H9 (cell line): ENCODE measurements around the gene CASTOR1. TPM values are rescaled to one million over a fixed set of nuclear protein-coding genes. Genes with fewer than 3 reads are reported as not detected.
A peak's percentile ranks its signal among the peaks of the same experiment; 100 is the strongest.

Source experiments
- DNase-seq: peaks from one replicate; pipeline ENCODE4 v3.0.0-alpha.2; 2017
- H2AFZ ChIP-seq: one replicate; pipeline ENCODE4 v1.6.1; 2013; ENCODE audit warnings: mild to moderate bottlenecking, low read length, control low read depth, moderate library complexity
- H2AK5ac ChIP-seq: 2 replicates; pipeline ENCODE4 v1.6.1; 2013; ENCODE audit warnings: low read length, control low read depth, mixed read lengths; ENCODE audit not compliant: insufficient read length
- H2BK120ac ChIP-seq: one replicate; pipeline ENCODE4 v1.6.1; 2013; ENCODE audit warnings: low read depth, mild to moderate bottlenecking, low read length, control low read depth, inconsistent platforms; ENCODE audit not compliant: poor library complexity, severe bottlenecking
- H2BK12ac ChIP-seq: 2 replicates; pipeline ENCODE4 v1.6.1; 2013; ENCODE audit warnings: low read length, control low read depth, mixed read lengths, low read depth; ENCODE audit not compliant: insufficient read length
- H2BK15ac ChIP-seq: 2 replicates; pipeline ENCODE4 v1.6.1; 2013; ENCODE audit warnings: low read depth, low read length, control low read depth
- H2BK20ac ChIP-seq: one replicate; pipeline ENCODE4 v1.6.1; 2013; ENCODE audit warnings: low read depth, mild to moderate bottlenecking, low read length, control low read depth, inconsistent platforms; ENCODE audit not compliant: poor library complexity, severe bottlenecking
- H2BK5ac ChIP-seq: 2 replicates; pipeline ENCODE4 v1.6.1; 2013; ENCODE audit warnings: low read length, control low read depth, mixed read lengths; ENCODE audit not compliant: insufficient read length
- H3K14ac ChIP-seq: 2 replicates; pipeline ENCODE4 v1.6.1; 2013; ENCODE audit warnings: low read length, control low read depth; ENCODE audit not compliant: insufficient read depth
- H3K18ac ChIP-seq: 2 replicates; pipeline ENCODE4 v1.6.1; 2013; ENCODE audit warnings: low read depth, mild to moderate bottlenecking, mixed read lengths, low read length, control low read depth; ENCODE audit not compliant: insufficient read length
- H3K23ac ChIP-seq: 2 replicates; pipeline ENCODE4 v1.6.1; 2013; ENCODE audit warnings: low read length, control low read depth, mixed read lengths, low read depth; ENCODE audit not compliant: insufficient read length
- H3K23me2 ChIP-seq: 2 replicates; pipeline ENCODE4 v1.6.1; 2013; ENCODE audit warnings: low read depth, mild to moderate bottlenecking, mixed read lengths, low read length, control low read depth; ENCODE audit not compliant: insufficient read length, poor library complexity, severe bottlenecking
- H3K27ac ChIP-seq: 2 replicates; pipeline ENCODE4 v1.5.1; 2013; ENCODE audit warnings: low read length, control low read depth, mixed read lengths, low read depth; ENCODE audit not compliant: insufficient read length
- H3K27me3 ChIP-seq: 2 replicates; pipeline ENCODE4 v1.6.1; 2013; ENCODE audit warnings: low read length, control low read depth, inconsistent platforms; ENCODE audit not compliant: insufficient read depth
- H3K4ac ChIP-seq: 2 replicates; pipeline ENCODE4 v1.6.1; 2013; ENCODE audit warnings: low read depth, mild to moderate bottlenecking, control low read depth, inconsistent platforms, low read length, moderate library complexity
- H3K4me1 ChIP-seq: 2 replicates; pipeline ENCODE4 v1.6.1; 2013; ENCODE audit warnings: low read length, control low read depth, inconsistent platforms; ENCODE audit not compliant: insufficient read depth
- H3K4me2 ChIP-seq: 2 replicates; pipeline ENCODE4 v1.6.1; 2013; ENCODE audit warnings: low read length, control low read depth, mixed read lengths; ENCODE audit not compliant: insufficient read length, insufficient read depth
- H3K56ac ChIP-seq: 2 replicates; pipeline ENCODE4 v1.6.1; 2013; ENCODE audit warnings: low read depth, mild to moderate bottlenecking, mixed read lengths, low read length, control low read depth; ENCODE audit not compliant: insufficient read length
- H3K79me1 ChIP-seq: 2 replicates; pipeline ENCODE4 v1.6.1; 2013; ENCODE audit warnings: low read depth, mild to moderate bottlenecking, moderate library complexity, low read length, control low read depth, inconsistent platforms; ENCODE audit not compliant: insufficient read depth, poor library complexity, severe bottlenecking
- H3K79me2 ChIP-seq: 2 replicates; pipeline ENCODE4 v1.6.1; 2013; ENCODE audit warnings: low read length, control low read depth, inconsistent platforms; ENCODE audit not compliant: insufficient read depth
- H3K9ac ChIP-seq: 2 replicates; pipeline ENCODE4 v1.6.1; 2013; ENCODE audit warnings: low read length, control low read depth, mixed read lengths; ENCODE audit not compliant: insufficient read length; ENCODE audit errors: extremely low read depth
- H3K9me3 ChIP-seq: one replicate; pipeline ENCODE4 v1.6.1; 2013; ENCODE audit warnings: low read depth, low read length, inconsistent platforms; ENCODE audit not compliant: control insufficient read depth
- H3T11ph ChIP-seq: one replicate; pipeline ENCODE4 v1.6.1; 2013; ENCODE audit warnings: mild to moderate bottlenecking, low read length, control low read depth, inconsistent platforms
- H4K20me1 ChIP-seq: one replicate; pipeline ENCODE4 v1.6.1; 2013; ENCODE audit not compliant: control insufficient read depth, insufficient read length, insufficient read depth
- H4K5ac ChIP-seq: 2 replicates; pipeline ENCODE4 v1.6.1; 2013; ENCODE audit warnings: low read depth, mild to moderate bottlenecking, mixed read lengths, low read length, control low read depth; ENCODE audit not compliant: insufficient read length
- H4K8ac ChIP-seq: replicated peaks from 2 replicates; pipeline ENCODE4 v1.6.1; 2013; ENCODE audit warnings: low read length, control low read depth, mixed read lengths, low read depth; ENCODE audit not compliant: insufficient read length
- H4K91ac ChIP-seq: 2 replicates; pipeline ENCODE4 v1.6.1; 2013; ENCODE audit warnings: low read depth, mild to moderate bottlenecking, moderate library complexity, mixed read lengths, low read length, control low read depth; ENCODE audit not compliant: insufficient read length
- H3K27ac Mint-ChIP-seq, 3 experiments: 2 replicates in 2 of 3; 3 replicates in 1 of 3; pipeline ENCODE4 v1.8.0; 2020 to 2021; ENCODE audit warnings: mixed read lengths in 3 of 3, mild to moderate bottlenecking in 1 of 3, moderate library complexity in 1 of 3
- H3K27me3 Mint-ChIP-seq: 2 replicates; pipeline ENCODE4 v1.8.0; 2021; ENCODE audit warnings: low read depth, mild to moderate bottlenecking, moderate library complexity, mixed read lengths
- H3K36me3 Mint-ChIP-seq, 3 experiments: 2 replicates in 2 of 3; 3 replicates in 1 of 3; pipeline ENCODE4 v1.8.0; 2020 to 2021; ENCODE audit warnings: low read depth in 3 of 3, mixed read lengths in 3 of 3; ENCODE audit not compliant: insufficient read depth in 1 of 3
- H3K4me1 Mint-ChIP-seq, 2 experiments: 2 replicates each; pipeline ENCODE4 v1.8.0; 2020; ENCODE audit warnings: mixed read lengths in 2 of 2
- H3K4me3 Mint-ChIP-seq, 2 experiments: 2 replicates in 1 of 2; 3 replicates in 1 of 2; pipeline ENCODE4 v1.8.0; 2020 to 2021; ENCODE audit warnings: mild to moderate bottlenecking in 2 of 2, mixed read lengths in 2 of 2, moderate library complexity in 1 of 2
- H3K9me3 Mint-ChIP-seq, 2 experiments: 2 replicates in 1 of 2; 3 replicates in 1 of 2; pipeline ENCODE4 v1.8.0; 2020; ENCODE audit warnings: mild to moderate bottlenecking in 2 of 2, mixed read lengths in 2 of 2, moderate library complexity in 1 of 2
- CTCF ChIP-seq: fragments of 200-600 bp; sonication (generic); conservative IDR thresholded peaks from 3 replicates; pipeline ENCODE4 v1.8.0; 2021; ENCODE audit warnings: antibody characterized with exemption, mild to moderate bottlenecking
- WGBS: extraction: QIAGEN DNeasy Blood & Tissue Kit; methylation state at CpG from one replicate; pipeline ENCODE4 v1.1.7; 2013; ENCODE audit warnings: missing lambda C conversion rate, low lambda C conversion rate, mixed read lengths; ENCODE audit not compliant: insufficient read length; ENCODE audit errors: extremely low coverage; 5-methylcytosine and 5-hydroxymethylcytosine counted together
- total RNA-seq: library from RNA; stranded (reverse); gene quantifications from 2 replicates; pipeline ENCODE4 v1.2.1, GENCODE V29; 2021

The CASTOR1 gene
- total RNA-seq, 1 experiment from 2014 or later, result 8.8 TPM

- Histone ChIP-seq H3K4ac (no peak within 1 kb of the TSS), H4K8ac (no peak within 1 kb of the TSS), H3K4me1 (no peaks in the 10 kb centered on the region), H2BK15ac (no peak within 1 kb of the TSS), H2BK12ac (no peak within 1 kb of the TSS), H3K56ac (no peak within 1 kb of the TSS), H3K9me3 (no peaks in the 10 kb centered on the region), H3T11ph (no peak within 1 kb of the TSS), H2AK5ac (no peak within 1 kb of the TSS), H2BK20ac (no peak within 1 kb of the TSS), H2AFZ (no peak within 1 kb of the TSS), H3K79me2 (no peaks in the 10 kb centered on the region), H4K20me1 (peaks cover 2% of the 10 kb centered on the region), H3K23ac (no peak within 1 kb of the TSS), H3K9ac (no peak within 1 kb of the TSS), H3K18ac (no peak within 1 kb of the TSS), H3K23me2 (peaks cover 4% of the 10 kb centered on the region), H3K14ac (no peak within 1 kb of the TSS), H2BK120ac (no peak within 1 kb of the TSS), H3K27ac (no peak within 1 kb of the TSS), H3K27me3 (no peaks in the 10 kb centered on the region), H3K79me1 (no peaks in the 10 kb centered on the region), H4K5ac (no peak within 1 kb of the TSS), H4K91ac (no peak within 1 kb of the TSS), H3K4me2 (peak within 1 kb of the TSS; percentile 78), H2BK5ac (no peak within 1 kb of the TSS)
- no peak for TF ChIP-seq CTCF
- Mint-ChIP-seq H3K9me3 (no peaks in the 10 kb centered on the region), H3K4me1 (peaks cover 24 to 29% of the 10 kb centered on the region in 2 experiments), H3K4me3 (peak within 1 kb of the TSS; percentile 79 to 82), H3K36me3 (peaks cover 2 to 12% (median 5%) of the 10 kb centered on the region in 3 experiments; a peak in 4 of 7 replicates), H3K27me3 (no peaks in the 10 kb centered on the region; the same call in 1 of the 2 replicates), H3K27ac (peak within 1 kb of the TSS in 2 of 3 experiments; percentile 71 to 77; a peak in 5 of 7 replicates)
- WGBS, result no CpG with 5 or more reads among the region's 69 CpGs
- peak; percentile 98 for DNase-seq
Observed at GRCh38 chr22:30326706-30327362, 37.5 kb upstream of the CASTOR1 start, which contains the start of gene TBC1D10A. TBC1D10A (minus strand) TSS chr22:30326941; CDS start chr22:30326881, 60 bp downstream.
